ENCODE data around the gene NECTIN1.

Gene NECTIN1

DNA sequence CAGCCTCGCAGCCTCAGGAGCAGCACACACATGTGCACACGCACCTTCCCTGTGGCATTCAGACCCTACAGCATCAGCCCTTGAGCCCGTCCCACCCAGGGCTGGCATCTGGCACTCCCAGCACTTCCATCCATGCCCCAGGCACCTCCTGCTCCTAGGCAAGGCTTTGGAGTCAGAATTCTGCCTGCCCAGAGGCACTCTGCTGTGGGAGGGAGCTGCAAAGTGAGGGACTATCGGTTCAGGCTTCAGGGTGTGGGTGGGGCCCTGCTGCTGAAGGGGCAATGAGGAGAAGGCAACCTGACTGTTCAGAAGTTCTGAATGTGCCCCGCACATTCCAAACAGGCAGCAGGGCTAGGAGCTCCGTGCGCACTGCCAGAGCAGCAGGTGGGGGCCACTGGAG lies 39.7 kb downstream of the NECTIN1 start:
- TF ChIP-seq, protein P1, sequence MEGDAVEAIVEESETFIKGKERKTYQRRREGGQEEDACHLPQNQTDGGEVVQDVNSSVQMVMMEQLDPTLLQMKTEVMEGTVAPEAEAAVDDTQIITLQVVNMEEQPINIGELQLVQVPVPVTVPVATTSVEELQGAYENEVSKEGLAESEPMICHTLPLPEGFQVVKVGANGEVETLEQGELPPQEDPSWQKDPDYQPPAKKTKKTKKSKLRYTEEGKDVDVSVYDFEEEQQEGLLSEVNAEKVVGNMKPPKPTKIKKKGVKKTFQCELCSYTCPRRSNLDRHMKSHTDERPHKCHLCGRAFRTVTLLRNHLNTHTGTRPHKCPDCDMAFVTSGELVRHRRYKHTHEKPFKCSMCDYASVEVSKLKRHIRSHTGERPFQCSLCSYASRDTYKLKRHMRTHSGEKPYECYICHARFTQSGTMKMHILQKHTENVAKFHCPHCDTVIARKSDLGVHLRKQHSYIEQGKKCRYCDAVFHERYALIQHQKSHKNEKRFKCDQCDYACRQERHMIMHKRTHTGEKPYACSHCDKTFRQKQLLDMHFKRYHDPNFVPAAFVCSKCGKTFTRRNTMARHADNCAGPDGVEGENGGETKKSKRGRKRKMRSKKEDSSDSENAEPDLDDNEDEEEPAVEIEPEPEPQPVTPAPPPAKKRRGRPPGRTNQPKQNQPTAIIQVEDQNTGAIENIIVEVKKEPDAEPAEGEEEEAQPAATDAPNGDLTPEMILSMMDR (conservative IDR thresholded peaks at IDR 0.05; ENCODE audit: control insufficient read depth, insufficient read depth, low read depth, low read length) = no peak
- no peak overlapping the region for H3K4me3 ChIP-seq (ENCODE audit: control insufficient read depth, low read depth, low read length)
- DNase-seq (ENCODE audit: low read depth) = no peak

- DNase-seq (ENCODE audit: low read depth) = no peak
- TF ChIP-seq, protein P1 (conservative IDR thresholded peaks at IDR 0.05; ENCODE audit: control insufficient read depth, insufficient read depth, low read depth, low read length) = no peak
- no peak overlapping the region for H3K4me3 ChIP-seq (ENCODE audit: control insufficient read depth, low read depth, low read length)
Observed at GRCh38 chr11:119688356-119688755, 40.6 kb downstream of the NECTIN1 start.

DNA sequence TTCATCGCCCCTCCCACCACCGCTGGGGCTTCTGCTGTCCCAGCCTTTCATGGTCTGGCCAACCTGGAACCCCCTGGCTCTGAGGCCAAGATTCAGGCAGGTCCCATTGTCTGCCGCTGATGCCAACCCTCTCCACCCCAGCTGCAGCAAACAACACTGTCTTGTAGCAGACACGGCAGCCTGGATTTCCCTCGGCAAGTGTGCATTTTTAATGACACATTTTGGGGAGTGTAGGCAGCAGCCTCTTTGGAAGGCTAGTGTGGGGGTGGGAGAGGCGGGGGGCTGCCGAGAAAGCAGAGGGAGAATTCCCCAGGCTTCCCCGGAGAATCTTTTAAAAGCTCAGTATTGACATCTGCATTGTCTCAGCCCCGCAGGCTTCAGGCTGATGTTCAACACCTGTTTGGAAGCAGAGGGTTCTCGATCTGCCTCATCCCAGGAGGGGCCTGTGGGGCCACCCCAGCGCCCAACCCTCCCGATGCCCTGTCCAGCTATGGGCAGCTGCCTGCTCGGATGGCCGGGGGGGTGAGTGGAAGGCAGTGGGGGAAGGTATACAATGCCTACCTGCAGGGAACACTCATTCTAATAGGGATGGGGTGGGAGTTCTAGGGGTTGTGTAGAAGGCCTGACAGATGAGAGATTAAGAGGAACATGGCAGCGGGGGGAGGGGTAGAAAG lies 41.5 kb downstream of the NECTIN1 start:
- TF ChIP-seq, protein P1 (conservative IDR thresholded peaks at IDR 0.05; ENCODE audit: control insufficient read depth, insufficient read depth, low read depth, low read length) = no peak
- no peak overlapping the region for H3K4me3 ChIP-seq (ENCODE audit: control insufficient read depth, low read depth, low read length)
- no peak for DNase-seq (ENCODE audit: low read depth)

- DNase-seq (ENCODE audit: low read depth) = no peak
- TF ChIP-seq, protein P1 (conservative IDR thresholded peaks at IDR 0.05; ENCODE audit: control insufficient read depth, insufficient read depth, low read depth, low read length) = no peak
- no peak overlapping the region for H3K4me3 ChIP-seq (ENCODE audit: control insufficient read depth, low read depth, low read length)
Observed at GRCh38 chr11:119686177-119686882, 42.7 kb downstream of the NECTIN1 start.

- DNase-seq (ENCODE audit: low read depth) = no peak
- no peak overlapping the region for H3K4me3 ChIP-seq (ENCODE audit: control insufficient read depth, low read depth, low read length)
- TF ChIP-seq, protein P1 (conservative IDR thresholded peaks at IDR 0.05; ENCODE audit: control insufficient read depth, insufficient read depth, low read depth, low read length) = no peak
Observed at GRCh38 chr11:119685111-119685746, 43.8 kb downstream of the NECTIN1 start.

DNA sequence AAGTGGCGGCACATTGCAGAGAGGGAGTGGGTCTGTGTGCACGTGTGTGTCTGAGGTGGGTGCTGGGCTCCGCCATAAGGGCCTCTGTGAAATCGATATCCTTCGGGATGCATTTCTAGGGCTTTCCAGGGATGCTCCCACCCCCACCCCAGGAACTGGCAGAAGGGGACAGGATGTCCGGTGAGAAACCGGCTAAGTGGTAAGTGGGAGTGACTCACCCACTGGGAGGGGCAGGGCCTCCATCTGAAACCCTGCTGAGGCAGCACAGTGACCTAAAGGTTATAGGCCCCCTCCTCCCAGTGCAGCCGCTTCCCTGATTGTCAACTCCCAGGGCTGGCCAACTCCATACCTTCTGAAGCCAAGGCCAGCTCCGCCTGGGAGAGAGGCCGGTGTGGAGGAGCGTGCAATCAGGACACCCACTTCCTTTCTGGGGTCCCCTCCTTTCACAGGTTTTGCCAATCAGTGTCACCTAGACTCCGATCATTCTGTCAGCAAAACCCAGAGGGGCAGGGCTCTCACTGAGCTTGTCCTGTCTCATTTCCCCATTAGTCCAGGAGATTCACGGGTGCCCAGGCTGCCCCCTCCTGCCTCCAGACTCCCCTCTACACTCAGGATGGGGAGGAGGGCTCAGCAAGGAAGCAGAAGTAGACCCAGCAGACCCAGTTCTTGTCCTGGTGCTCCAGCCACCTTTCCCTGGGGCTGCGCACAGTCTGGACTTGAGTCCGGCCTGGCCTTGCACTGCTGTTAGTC lies 44.5 kb downstream of the NECTIN1 start:
- H3K4me3 ChIP-seq (ENCODE audit: control insufficient read depth, low read depth, low read length) = no peak overlapping the region
- TF ChIP-seq, protein P1 (conservative IDR thresholded peaks at IDR 0.05; ENCODE audit: control insufficient read depth, insufficient read depth, low read depth, low read length) = no peak
- peak; percentile 74 for DNase-seq (ENCODE audit: low read depth)
